Measurements from ENCODE around the gene ACOX2. TPM values are rescaled to one million over a fixed set of nuclear protein-coding genes. Genes with fewer than 3 reads are reported as not detected.
A peak's percentile ranks its signal among the peaks of the same experiment; 100 is the strongest.

The ACOX2 gene
- total RNA-seq, 3 donors from 2014 or later (not counting 1 experiment from before 2014, with no cell fraction given): not detected

- no peak for TF ChIP-seq CTCF (IDR thresholded peaks at IDR 0.05)
- intact Hi-C loops (cut with micrococcal nuclease): no loop called here
- no peaks in the 10 kb centered on the region for H3K9me3 ChIP-seq (ENCODE audit: control insufficient read depth, insufficient read depth, low read length)
- 72% methylated on average over 18 of the region's 18 CpGs for WGBS (ENCODE audit: insufficient coverage)
- DNase-seq (no peak), ATAC-seq (no peak)
- H3K27ac Mint-ChIP-seq: peak overlapping the region in 1 of 2 donors; percentile 31
- H3K4me1 Mint-ChIP-seq: peaks cover 9 to 28% of the 10 kb centered on the region in 2 donors
- no peaks in the 10 kb centered on the region for H3K9me3 Mint-ChIP-seq
- H3K36me3 ChIP-seq (ENCODE audit: control insufficient read depth, insufficient read depth, low read length): no peaks in the 10 kb centered on the region
- H3K27ac ChIP-seq (ENCODE audit: low read length): no peak overlapping the region
- H3K27me3 ChIP-seq (ENCODE audit: control insufficient read depth, insufficient read depth, low read length): no peaks in the 10 kb centered on the region
- H3K27me3 Mint-ChIP-seq (ENCODE audit: low read depth in 2 of 2): peaks cover 22 to 32% of the 10 kb centered on the region in 2 donors
- no peak overlapping the region for H3K4me3 ChIP-seq (ENCODE audit: low read length)
- H3K36me3 Mint-ChIP-seq: no peaks in the 10 kb centered on the region
- H3K4me1 ChIP-seq (ENCODE audit: control insufficient read depth, insufficient read depth, low read length): peaks cover 30% of the 10 kb centered on the region
- H3K4me3 Mint-ChIP-seq: no peak overlapping the region
Measured at GRCh38 chr3:58487140-58487886, 49.7 kb downstream of the ACOX2 start.

- peaks cover 25 to 36% of the 10 kb centered on the region in 2 donors for H3K27me3 Mint-ChIP-seq (ENCODE audit: low read depth in 2 of 2)
- no peaks in the 10 kb centered on the region for H3K9me3 ChIP-seq (ENCODE audit: control insufficient read depth, insufficient read depth, low read length)
- ATAC-seq: no peak
- H3K4me1 Mint-ChIP-seq: peaks cover 4 to 21% of the 10 kb centered on the region in 2 donors
- no peaks in the 10 kb centered on the region for H3K36me3 ChIP-seq (ENCODE audit: control insufficient read depth, insufficient read depth, low read length)
- no peak overlapping the region for H3K4me3 Mint-ChIP-seq
- H3K27me3 ChIP-seq (ENCODE audit: control insufficient read depth, insufficient read depth, low read length): no peaks in the 10 kb centered on the region
- no peak overlapping the region for H3K4me3 ChIP-seq (ENCODE audit: low read length)
- peaks cover 23% of the 10 kb centered on the region for H3K4me1 ChIP-seq (ENCODE audit: control insufficient read depth, insufficient read depth, low read length)
- no peak for DNase-seq
- H3K36me3 Mint-ChIP-seq: no peaks in the 10 kb centered on the region
- H3K9me3 Mint-ChIP-seq: no peaks in the 10 kb centered on the region
- WGBS (ENCODE audit: insufficient coverage): 90% methylated on average over 6 of the region's 6 CpGs
- no peak for TF ChIP-seq CTCF (IDR thresholded peaks at IDR 0.05)
- peak overlapping the region in 1 of 2 donors; percentile 31 for H3K27ac Mint-ChIP-seq
- intact Hi-C loops (cut with micrococcal nuclease): no loop called here
- no peak overlapping the region for H3K27ac ChIP-seq (ENCODE audit: low read length)
Measured at GRCh38 chr3:58485801-58486435, 51.1 kb downstream of the ACOX2 start.

GRCh38 chr3:58484722-58485069 is 52.3 kb downstream of the ACOX2 start:
- TF ChIP-seq CTCF (IDR thresholded peaks at IDR 0.05): no peak
- Histone ChIP-seq H3K27ac (ENCODE audit: low read length) (no peak overlapping the region), H3K36me3 (ENCODE audit: control insufficient read depth, insufficient read depth, low read length) (no peaks in the 10 kb centered on the region), H3K4me3 (ENCODE audit: low read length) (no peak overlapping the region), H3K4me1 (ENCODE audit: control insufficient read depth, insufficient read depth, low read length) (peaks cover 21% of the 10 kb centered on the region), H3K9me3 (ENCODE audit: control insufficient read depth, insufficient read depth, low read length) (no peaks in the 10 kb centered on the region), H3K27me3 (ENCODE audit: control insufficient read depth, insufficient read depth, low read length) (no peaks in the 10 kb centered on the region)
- Mint-ChIP-seq H3K4me3 (no peak overlapping the region), H3K27ac (no peak overlapping the region), H3K9me3 (no peaks in the 10 kb centered on the region), H3K36me3 (no peaks in the 10 kb centered on the region), H3K27me3 (ENCODE audit: low read depth in 2 of 2) (peaks cover 25 to 36% of the 10 kb centered on the region in 2 donors), H3K4me1 (peaks cover 0 to 21% of the 10 kb centered on the region in 2 donors)
- DNase-seq (no peak), ATAC-seq (no peak)
- 97% methylated on average over 3 of the region's 3 CpGs for WGBS (ENCODE audit: insufficient coverage)
- intact Hi-C loops (cut with micrococcal nuclease): no loop called here

All from natural killer cell (primary cell).